PC-9 (cell line): Measurements from ENCODE around the gene ORAI3. TPM values are rescaled to one million over a fixed set of nuclear protein-coding genes. Genes with fewer than 3 reads are reported as not detected.

Experiments
- BruUV-seq: library from RNA; stranded (reverse); fragments of 400-500 nt; replicated peaks from 2 replicates; lab custom pipeline; 2021; lab: Mats Ljungman, UMichigan
- CTCF ChIA-PET: fragments of 300-600 bp; sonication (Branson Sonifier 250); formaldehyde crosslinking; loops from one replicate; lab custom pipeline; 2022; ENCODE audit warnings: antibody characterized with exemption; lab: Charles Lee
- POLR2A ChIA-PET: fragments of 300-600 bp; sonication (Branson Sonifier 250); formaldehyde crosslinking; loops from one replicate; lab custom pipeline; 2022; ENCODE audit warnings: antibody characterized with exemption; ENCODE audit not compliant: unreplicated experiment; lab: Charles Lee
- DNase-seq, 2 experiments: peaks; one replicate each; pipeline versions ENCODE4 v3.0.0 to v3.0.0-alpha.2; 2015 to 2022; ENCODE audit warnings: mixed read lengths in 1 of 2
- H2AFZ ChIP-seq: fragments of 200-600 bp; sonication (generic); 2 replicates; pipeline ENCODE4 v1.8.1; 2017; ENCODE audit warnings: antibody characterized with exemption
- H3F3A ChIP-seq: fragments of 200-600 bp; sonication (generic); 2 replicates; pipeline ENCODE4 v1.8.1; 2017; ENCODE audit warnings: antibody characterized with exemption, mild to moderate bottlenecking, low read depth; ENCODE audit not compliant: insufficient read depth
- H3K27ac ChIP-seq: fragments of 200-600 bp; sonication (generic); 2 replicates; pipeline ENCODE4 v1.6.1; 2016; ENCODE audit warnings: mixed run types
- H3K27me3 ChIP-seq: fragments of 200-600 bp; sonication (generic); 2 replicates; pipeline ENCODE4 v1.6.1; 2016; ENCODE audit warnings: low read depth, mixed run types; ENCODE audit not compliant: insufficient read depth
- H3K36me3 ChIP-seq: fragments of 200-600 bp; sonication (generic); 2 replicates; pipeline ENCODE4 v1.6.1; 2016; ENCODE audit warnings: low read depth, mixed run types
- H3K4me1 ChIP-seq: fragments of 200-600 bp; sonication (generic); replicated peaks from 2 replicates; pipeline ENCODE4 v1.6.1; 2016; ENCODE audit warnings: mixed run types; ENCODE audit not compliant: insufficient read depth
- H3K4me2 ChIP-seq: fragments of 200-600 bp; sonication (generic); 2 replicates; pipeline ENCODE4 v1.6.1; 2017; ENCODE audit warnings: mixed run types
- H3K4me3 ChIP-seq: fragments of 200-600 bp; sonication (generic); 2 replicates; pipeline ENCODE4 v1.6.1; 2016; ENCODE audit warnings: mixed run types
- H3K79me2 ChIP-seq: fragments of 200-600 bp; sonication (generic); 2 replicates; pipeline ENCODE4 v1.6.1; 2017; ENCODE audit warnings: low read depth, mixed run types
- H3K9me2 ChIP-seq: fragments of 200-600 bp; sonication (generic); 2 replicates; pipeline ENCODE4 v1.8.1; 2017; ENCODE audit warnings: mild to moderate bottlenecking; ENCODE audit not compliant: insufficient read depth
- H3K9me3 ChIP-seq: fragments of 200-600 bp; sonication (generic); 2 replicates; pipeline ENCODE4 v1.8.1; 2016; ENCODE audit warnings: low read depth; ENCODE audit not compliant: insufficient read depth
- H4K20me1 ChIP-seq: fragments of 200-600 bp; sonication (generic); 2 replicates; pipeline ENCODE4 v1.8.1; 2017; ENCODE audit not compliant: insufficient read depth
- EZH2 ChIP-seq: fragments of 200-600 bp; sonication (generic); IDR thresholded peaks from 2 replicates; pipeline ENCODE4 v1.8.0; 2017; ENCODE audit warnings: antibody characterized with exemption, low read depth
- intact Hi-C: fragments of 100-400 bp; cut with micrococcal nuclease; formaldehyde crosslinking; loops from one replicate; pipeline ENCODE4 v1.10.0; 2022; ENCODE audit not compliant: unreplicated experiment
- total RNA-seq: library from RNA; stranded (reverse); gene quantifications from 2 replicates; pipeline ENCODE4 v1.2.3, GENCODE V29; 2021
- TF ChIP-seq, protein P1 (sequence below): fragments of 200-600 bp; sonication (generic); conservative IDR thresholded peaks from 2 replicates; pipeline ENCODE4 v1.6.1; 2017; ENCODE audit warnings: mixed run types, antibody characterized with exemption, mild to moderate bottlenecking, moderate library complexity

The ORAI3 gene
- total RNA-seq, 1 experiment from 2014 or later = 43.5 TPM

DNA sequence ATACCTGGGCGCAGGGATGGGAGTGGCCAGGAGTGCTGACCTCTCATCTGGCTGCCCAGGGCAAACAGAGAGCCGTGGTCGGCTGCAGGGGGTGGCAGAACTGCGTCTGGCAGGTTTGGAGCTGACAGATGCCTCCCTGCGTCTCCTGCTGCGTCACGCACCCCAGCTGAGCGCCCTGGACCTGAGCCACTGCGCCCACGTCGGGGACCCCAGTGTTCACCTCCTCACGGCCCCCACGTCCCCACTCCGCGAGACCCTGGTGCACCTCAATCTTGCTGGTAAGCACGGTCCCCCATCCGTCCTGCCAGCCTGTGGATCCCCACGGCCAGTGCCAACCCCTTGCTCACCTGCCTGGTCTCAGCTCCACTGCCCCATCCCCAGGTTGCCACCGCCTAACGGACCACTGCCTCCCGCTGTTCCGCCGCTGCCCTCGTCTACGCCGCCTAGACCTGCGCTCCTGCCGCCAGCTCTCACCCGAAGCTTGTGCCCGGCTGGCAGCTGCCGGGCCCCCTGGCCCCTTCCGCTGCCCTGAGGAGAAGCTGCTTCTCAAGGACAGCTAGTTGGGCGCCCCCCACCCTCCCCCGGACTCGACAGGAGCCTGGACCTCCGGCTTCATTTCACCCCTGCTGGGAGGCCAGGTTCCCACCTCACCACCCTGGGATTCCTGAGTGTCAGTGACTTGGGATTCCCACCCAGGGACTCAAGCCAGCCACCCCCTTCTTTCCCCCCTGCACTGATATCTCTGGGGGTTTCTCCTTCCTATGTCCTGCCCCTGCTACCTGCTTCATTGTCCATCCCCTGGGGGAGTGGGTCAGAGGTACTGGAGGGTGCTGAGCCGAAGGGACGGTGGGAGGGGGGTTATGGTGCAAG is 2.0 kb upstream of the ORAI3 start:
- Histone ChIP-seq H3K9me3 (no peaks in the 10 kb centered on the region), H3K27me3 (no peaks in the 10 kb centered on the region), H3K79me2 (peaks cover 4% of the 10 kb centered on the region; the same call in 1 of the 2 replicates), H3K36me3 (peaks cover 17% of the 10 kb centered on the region; the same call in 1 of the 2 replicates), H3K9me2 (no peaks in the 10 kb centered on the region), H2AFZ (no peak overlapping the region), H3F3A (peaks cover 48% of the 10 kb centered on the region; the same call in 1 of the 2 replicates), H3K27ac (no peak overlapping the region), H3K4me2 (no peak overlapping the region), H3K4me3 (no peak overlapping the region), H4K20me1 (peaks cover 24% of the 10 kb centered on the region), H3K4me1 (peaks cover 21% of the 10 kb centered on the region)
- intact Hi-C loops = no loop called here
- no TSS peak for BruUV-seq
- ChIA-PET POLR2A (interaction anchor here (0.6 kb wide), 1 partner anchor 19 kb away, joined by 14 read pairs; no protein-coding TSS in a partner anchor), CTCF (interaction anchor here (0.6 kb wide), 1 partner anchor 24 kb away, joined by 9 read pairs; no protein-coding TSS in a partner anchor)
- DNase-seq = no peak
- TF ChIP-seq, protein P1, sequence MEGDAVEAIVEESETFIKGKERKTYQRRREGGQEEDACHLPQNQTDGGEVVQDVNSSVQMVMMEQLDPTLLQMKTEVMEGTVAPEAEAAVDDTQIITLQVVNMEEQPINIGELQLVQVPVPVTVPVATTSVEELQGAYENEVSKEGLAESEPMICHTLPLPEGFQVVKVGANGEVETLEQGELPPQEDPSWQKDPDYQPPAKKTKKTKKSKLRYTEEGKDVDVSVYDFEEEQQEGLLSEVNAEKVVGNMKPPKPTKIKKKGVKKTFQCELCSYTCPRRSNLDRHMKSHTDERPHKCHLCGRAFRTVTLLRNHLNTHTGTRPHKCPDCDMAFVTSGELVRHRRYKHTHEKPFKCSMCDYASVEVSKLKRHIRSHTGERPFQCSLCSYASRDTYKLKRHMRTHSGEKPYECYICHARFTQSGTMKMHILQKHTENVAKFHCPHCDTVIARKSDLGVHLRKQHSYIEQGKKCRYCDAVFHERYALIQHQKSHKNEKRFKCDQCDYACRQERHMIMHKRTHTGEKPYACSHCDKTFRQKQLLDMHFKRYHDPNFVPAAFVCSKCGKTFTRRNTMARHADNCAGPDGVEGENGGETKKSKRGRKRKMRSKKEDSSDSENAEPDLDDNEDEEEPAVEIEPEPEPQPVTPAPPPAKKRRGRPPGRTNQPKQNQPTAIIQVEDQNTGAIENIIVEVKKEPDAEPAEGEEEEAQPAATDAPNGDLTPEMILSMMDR = no peak
- no peak for TF ChIP-seq EZH2

DNA sequence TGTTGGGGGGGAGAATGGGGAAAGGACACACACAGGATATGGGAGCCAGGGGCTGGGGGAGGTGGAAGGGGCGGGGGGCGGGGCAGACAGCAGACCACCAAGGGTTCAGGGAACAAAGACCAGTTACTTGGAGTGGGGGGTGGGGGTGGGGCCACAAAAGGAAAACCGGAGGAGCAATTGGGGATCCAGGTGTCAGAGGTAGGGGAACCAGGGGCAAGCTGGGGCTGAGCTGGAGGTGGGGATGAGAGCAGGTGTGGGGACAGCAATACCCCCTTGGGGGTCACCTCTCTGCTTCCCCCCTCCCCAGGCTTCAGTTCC is 1.4 kb upstream of the ORAI3 start:
- Histone ChIP-seq H3K27ac (no peak overlapping the region), H3F3A (peaks cover 50% of the 10 kb centered on the region; the same call in 1 of the 2 replicates), H3K4me3 (no peak overlapping the region), H3K9me3 (no peaks in the 10 kb centered on the region), H3K9me2 (no peaks in the 10 kb centered on the region), H3K4me2 (no peak overlapping the region), H2AFZ (no peak overlapping the region), H3K36me3 (peaks cover 15% of the 10 kb centered on the region; the same call in 1 of the 2 replicates), H3K79me2 (peaks cover 4% of the 10 kb centered on the region; the same call in 1 of the 2 replicates), H3K4me1 (peaks cover 15% of the 10 kb centered on the region), H3K27me3 (no peaks in the 10 kb centered on the region), H4K20me1 (peaks cover 19% of the 10 kb centered on the region)
- ChIA-PET CTCF (interaction anchor here (0.6 kb wide), 2 partner anchors 24 to 190 kb away, joined by 3 to 9 read pairs; no protein-coding TSS in a partner anchor), POLR2A (no interaction called here)
- no TSS peak for BruUV-seq
- no peak for TF ChIP-seq EZH2
- TF ChIP-seq, protein P1 = no peak
- intact Hi-C loops = no loop called here
- no peak for DNase-seq

DNA sequence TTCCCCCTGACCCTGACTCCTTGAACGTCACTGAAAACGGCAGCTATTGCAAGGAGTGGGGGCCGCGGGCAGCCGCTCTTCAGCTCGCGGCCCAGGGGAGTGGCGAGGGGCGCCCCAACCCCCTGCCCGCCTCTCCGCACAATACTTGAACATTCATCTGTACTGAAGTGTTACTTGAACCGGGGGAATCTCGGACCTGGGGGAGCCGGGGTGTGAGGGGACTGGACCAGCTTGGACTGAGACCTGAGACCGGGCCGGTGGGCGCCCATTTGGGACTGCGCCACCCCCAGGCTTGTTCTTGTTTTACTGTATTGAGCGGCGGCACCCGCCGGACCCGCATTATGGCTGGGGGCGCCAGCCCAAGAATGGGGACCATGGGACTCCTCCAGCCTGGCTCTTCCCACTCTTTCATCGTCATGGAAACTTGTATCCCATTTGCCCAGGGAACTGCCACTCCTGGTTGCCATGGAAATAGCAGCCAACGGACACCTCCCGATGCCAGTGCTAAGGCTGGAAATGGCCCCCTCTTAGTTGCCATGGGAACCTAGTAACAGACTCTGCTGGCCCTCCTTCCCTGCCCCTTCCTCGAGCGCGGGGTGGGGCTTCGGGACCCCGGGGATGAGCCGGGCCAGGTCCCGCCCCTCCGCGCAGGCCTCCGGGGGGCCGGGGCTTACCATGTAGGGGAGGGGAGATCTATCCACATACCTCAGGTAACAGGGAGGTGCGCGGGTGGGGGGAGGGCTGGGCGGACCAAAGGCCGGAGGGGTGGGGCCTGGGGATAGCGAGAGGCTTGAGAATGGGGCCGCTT is 805 bp upstream of the ORAI3 start:
- Histone ChIP-seq H4K20me1 (peaks cover 14% of the 10 kb centered on the region), H3K27me3 (no peaks in the 10 kb centered on the region), H3F3A (peaks cover 48% of the 10 kb centered on the region; the same call in 1 of the 2 replicates), H3K36me3 (peaks cover 9% of the 10 kb centered on the region; the same call in 1 of the 2 replicates), H2AFZ (no peak overlapping the region), H3K79me2 (no peaks in the 10 kb centered on the region), H3K9me3 (no peaks in the 10 kb centered on the region), H3K4me2 (peak overlapping the region; percentile 91), H3K9me2 (no peaks in the 10 kb centered on the region), H3K4me3 (peak overlapping the region; percentile 90), H3K4me1 (peaks cover 15% of the 10 kb centered on the region), H3K27ac (no peak overlapping the region)
- ChIA-PET CTCF (interaction anchor here (0.6 kb wide), 2 partner anchors 23 to 191 kb away, joined by 3 to 9 read pairs; no protein-coding TSS in a partner anchor), POLR2A (no interaction called here)
- intact Hi-C loops = no loop called here
- TF ChIP-seq, protein P1 = no peak
- TF ChIP-seq EZH2 = no peak
- BruUV-seq = no TSS peak
- peak; percentile 90 to 92 for DNase-seq
